NB4 (cell line): ENCODE results near the gene CTIF.
"Not testable (repeated sequence)": the region's sequence is repeated elsewhere in the genome, so short reads cannot be mapped to it uniquely, and the experiment has no call there.

Experiments
- DNase-seq: peaks from one replicate; pipeline ENCODE4 v3.0.0; 2010; ENCODE audit warnings: low read depth
- H3K4me3 ChIP-seq: one replicate; pipeline ENCODE4 v1.5.1; 2011; ENCODE audit warnings: mild to moderate bottlenecking, low read depth, low read length, moderate library complexity
- MYC ChIP-seq: IDR thresholded peaks from 2 replicates; pipeline ENCODE4 v1.6.1; 2011; ENCODE audit warnings: low read depth, low read length
- POLR2A ChIP-seq: IDR thresholded peaks from 2 replicates; pipeline ENCODE4 v1.6.1; 2011; ENCODE audit warnings: mild to moderate bottlenecking; ENCODE audit not compliant: insufficient read length; ENCODE audit errors: extremely low read depth
- TF ChIP-seq, protein P1 (sequence below): IDR thresholded peaks from one replicate; pipeline ENCODE4 v1.5.1; 2012; ENCODE audit warnings: low read depth, low read length
- TF ChIP-seq, protein P2 (sequence below): IDR thresholded peaks from 2 replicates; pipeline ENCODE4 v1.6.1; 2011; ENCODE audit warnings: low read depth, low read length

Gene CTIF

DNA sequence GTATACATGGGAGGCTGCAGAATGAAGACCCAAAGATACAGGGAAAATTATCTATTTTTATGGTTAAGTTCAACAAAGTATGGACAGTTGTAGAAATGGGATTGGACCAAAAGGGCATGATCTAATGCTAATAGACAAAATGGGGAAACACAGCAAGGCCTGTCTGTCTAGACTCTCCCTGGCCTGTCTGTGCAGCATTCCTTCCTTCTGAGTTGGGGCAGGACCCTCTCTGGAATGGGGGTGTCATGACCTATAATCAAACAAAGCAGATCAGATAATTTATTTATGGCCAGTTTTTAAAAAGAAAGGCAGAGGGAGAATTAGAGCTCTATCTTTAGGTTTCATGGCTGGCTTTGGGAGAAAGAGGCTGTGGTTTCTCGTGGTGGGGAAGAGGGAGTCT lies 104.4 kb downstream of the CTIF start:
- H3K4me3 ChIP-seq: no peak overlapping the region
- TF ChIP-seq, protein P1, sequence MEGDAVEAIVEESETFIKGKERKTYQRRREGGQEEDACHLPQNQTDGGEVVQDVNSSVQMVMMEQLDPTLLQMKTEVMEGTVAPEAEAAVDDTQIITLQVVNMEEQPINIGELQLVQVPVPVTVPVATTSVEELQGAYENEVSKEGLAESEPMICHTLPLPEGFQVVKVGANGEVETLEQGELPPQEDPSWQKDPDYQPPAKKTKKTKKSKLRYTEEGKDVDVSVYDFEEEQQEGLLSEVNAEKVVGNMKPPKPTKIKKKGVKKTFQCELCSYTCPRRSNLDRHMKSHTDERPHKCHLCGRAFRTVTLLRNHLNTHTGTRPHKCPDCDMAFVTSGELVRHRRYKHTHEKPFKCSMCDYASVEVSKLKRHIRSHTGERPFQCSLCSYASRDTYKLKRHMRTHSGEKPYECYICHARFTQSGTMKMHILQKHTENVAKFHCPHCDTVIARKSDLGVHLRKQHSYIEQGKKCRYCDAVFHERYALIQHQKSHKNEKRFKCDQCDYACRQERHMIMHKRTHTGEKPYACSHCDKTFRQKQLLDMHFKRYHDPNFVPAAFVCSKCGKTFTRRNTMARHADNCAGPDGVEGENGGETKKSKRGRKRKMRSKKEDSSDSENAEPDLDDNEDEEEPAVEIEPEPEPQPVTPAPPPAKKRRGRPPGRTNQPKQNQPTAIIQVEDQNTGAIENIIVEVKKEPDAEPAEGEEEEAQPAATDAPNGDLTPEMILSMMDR: no peak
- TF ChIP-seq, protein P2, sequence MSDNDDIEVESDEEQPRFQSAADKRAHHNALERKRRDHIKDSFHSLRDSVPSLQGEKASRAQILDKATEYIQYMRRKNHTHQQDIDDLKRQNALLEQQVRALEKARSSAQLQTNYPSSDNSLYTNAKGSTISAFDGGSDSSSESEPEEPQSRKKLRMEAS: no peak
- TF ChIP-seq POLR2A (no peak), MYC (no peak)
- DNase-seq: no peak

DNA sequence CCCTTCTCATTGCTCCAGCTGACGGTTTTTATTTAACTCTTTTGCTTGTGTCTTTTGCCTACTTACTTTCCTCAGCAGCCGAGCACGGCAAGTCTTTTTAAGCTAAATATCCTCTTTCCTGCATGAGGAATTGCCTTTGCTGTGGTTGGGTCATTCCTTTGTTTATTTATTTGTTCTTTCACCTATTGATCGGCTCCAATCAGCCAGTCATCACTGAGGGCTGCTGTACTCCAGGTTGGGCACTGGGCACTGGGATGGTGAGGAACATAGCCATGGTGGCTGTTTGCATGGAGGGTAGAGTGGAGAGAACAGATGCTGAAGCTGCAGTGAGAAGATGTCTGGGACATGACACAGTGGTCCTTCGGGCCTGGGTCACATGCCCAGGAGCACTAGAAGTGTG lies 105.2 kb downstream of the CTIF start:
- TF ChIP-seq, protein P1: no peak
- TF ChIP-seq MYC: no peak
- TF ChIP-seq POLR2A: no peak
- TF ChIP-seq, protein P2: no peak
- no peak for DNase-seq
- H3K4me3 ChIP-seq: no peak overlapping the region

DNA sequence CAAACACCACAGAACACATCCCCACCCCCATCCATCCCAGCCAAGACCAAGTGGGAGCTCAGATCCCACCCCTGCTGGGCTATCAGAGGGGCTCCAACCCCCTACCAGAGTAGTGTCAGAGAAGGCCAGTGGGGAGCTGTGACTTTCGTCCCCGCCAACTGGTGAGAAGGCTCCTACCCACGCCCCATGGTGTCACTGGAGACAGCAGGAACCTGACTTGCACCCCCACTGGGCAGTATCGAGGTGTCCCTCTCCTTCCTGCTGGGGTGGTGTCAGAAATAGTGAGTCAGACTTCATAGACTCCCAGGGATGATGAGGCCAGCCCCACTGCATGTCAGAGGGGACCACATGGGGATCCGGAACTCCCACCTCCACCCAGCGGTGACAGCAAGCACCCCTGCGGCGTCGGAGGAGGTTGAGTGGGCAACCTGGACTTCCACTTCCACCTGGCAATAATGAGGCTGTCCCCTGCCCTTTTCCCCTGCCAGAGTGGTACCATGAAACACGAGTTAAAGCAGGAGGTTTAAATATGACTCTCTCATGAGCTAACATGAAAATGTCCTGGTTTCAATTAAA lies 106.7 kb downstream of the CTIF start:
- no peak overlapping the region for H3K4me3 ChIP-seq
- no peak for TF ChIP-seq POLR2A
- no peak for TF ChIP-seq MYC
- TF ChIP-seq, protein P1: no peak
- TF ChIP-seq, protein P2: no peak
- DNase-seq: no peak

DNA sequence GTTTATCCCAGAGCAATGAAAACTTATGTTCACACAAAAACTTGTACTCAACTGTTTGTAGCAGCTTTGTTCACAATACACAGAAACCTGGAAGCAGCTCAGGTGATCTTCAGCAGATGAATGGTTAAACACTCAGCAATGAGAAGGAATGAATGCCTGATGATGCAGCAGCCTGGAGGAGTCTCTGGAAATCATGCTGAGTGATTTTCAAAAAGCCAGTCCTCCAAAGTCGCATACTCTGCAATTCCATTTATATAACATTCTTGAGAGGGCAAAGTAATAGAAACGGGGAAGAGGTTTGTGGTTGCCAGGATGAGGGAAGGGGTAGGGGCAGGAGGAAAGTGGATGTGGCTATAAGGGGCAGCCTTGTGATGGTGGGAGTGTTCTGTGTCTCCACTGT lies 108.1 kb downstream of the CTIF start:
- TF ChIP-seq, protein P2: no peak
- no peak for TF ChIP-seq MYC
- TF ChIP-seq, protein P1: no peak
- TF ChIP-seq POLR2A: no peak

DNA sequence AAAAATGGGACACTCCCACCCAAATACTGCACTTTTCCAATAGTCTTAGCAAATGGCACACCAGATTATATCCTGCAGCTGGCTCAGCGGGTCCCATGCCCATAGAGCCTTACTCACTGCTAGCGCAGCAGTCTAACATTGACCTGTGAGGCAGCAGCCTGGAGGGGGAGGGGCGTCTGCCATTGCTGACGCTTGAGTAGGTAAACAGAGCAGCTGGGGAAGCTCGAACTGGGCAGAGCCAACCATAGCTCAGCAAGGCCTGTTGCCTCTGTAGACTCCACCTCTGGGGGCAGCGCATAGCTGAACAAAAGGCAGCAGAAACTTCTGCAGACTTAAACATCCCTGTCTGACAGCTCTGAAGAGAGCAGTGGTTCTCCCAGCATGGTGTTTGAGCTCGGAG lies 110.4 kb downstream of the CTIF start:
- no peak for DNase-seq
- no peak overlapping the region for H3K4me3 ChIP-seq
- TF ChIP-seq, protein P1: no peak
- TF ChIP-seq, protein P2: no peak
- TF ChIP-seq POLR2A (no peak), MYC (no peak)

More for the DNA sequence above, 108.1 kb downstream of the CTIF start:
- DNase-seq: no peak
- H3K4me3 ChIP-seq: no peak overlapping the region

DNA sequence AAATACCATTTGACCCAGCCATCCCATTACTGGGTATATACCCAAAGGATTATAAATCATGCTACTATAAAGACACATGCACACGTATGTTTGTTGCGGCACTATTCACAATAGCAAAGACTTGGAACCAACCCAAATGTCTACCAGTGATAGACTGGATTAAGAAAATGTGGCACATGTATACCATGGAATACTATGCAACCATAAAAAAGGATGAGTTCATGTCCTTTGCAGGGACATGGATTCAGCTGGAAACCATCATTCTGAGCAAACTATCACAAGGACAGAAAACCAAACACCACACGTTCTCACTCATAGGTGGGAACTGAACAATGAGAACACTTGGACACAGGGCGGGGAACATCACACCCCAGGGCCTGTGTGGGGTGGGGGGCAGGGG lies 115.8 kb downstream of the CTIF start:
- not testable (repeated sequence) for DNase-seq

More for the DNA sequence above, 115.8 kb downstream of the CTIF start:
- not testable (repeated sequence) for H3K4me3 ChIP-seq
